Measurements from ENCODE around the gene FASTKD3.

GRCh38 chr5:7877851-7878250 lies 9.0 kb upstream of the FASTKD3 start:
- no peak for TF ChIP-seq NFIC (IDR thresholded peaks at IDR 0.05; ENCODE audit: low read depth, low read length)
- TF ChIP-seq CTCF (IDR thresholded peaks at IDR 0.05 in 2 of 3, conservative IDR thresholded peaks at IDR 0.05 in 1 of 3; ENCODE audit: control insufficient read depth in 2 of 3, extremely low read depth in 1 of 3, insufficient read depth in 1 of 3, low read depth in 3 of 3, low read length in 3 of 3): no peak
- TF ChIP-seq MYC (IDR thresholded peaks at IDR 0.05; ENCODE audit: insufficient read depth, insufficient read length, insufficient replicate concordance, low read length, severe bottlenecking): no peak
- no peak for TF ChIP-seq BHLHE40 (IDR thresholded peaks at IDR 0.05; ENCODE audit: borderline replicate concordance in 1 of 2, low read depth in 2 of 2, low read length in 1 of 2)
- no peak for TF ChIP-seq USF2 (IDR thresholded peaks at IDR 0.05; ENCODE audit: borderline replicate concordance, low read depth, low read length)
- TF ChIP-seq RAD21 (IDR thresholded peaks at IDR 0.05; ENCODE audit: insufficient read depth, low read depth, low read length): no peak
- no peak for TF ChIP-seq EGR1 (IDR thresholded peaks at IDR 0.05; ENCODE audit: borderline replicate concordance in 1 of 2, low read depth in 2 of 2, low read length in 2 of 2)
- TF ChIP-seq, protein P1, sequence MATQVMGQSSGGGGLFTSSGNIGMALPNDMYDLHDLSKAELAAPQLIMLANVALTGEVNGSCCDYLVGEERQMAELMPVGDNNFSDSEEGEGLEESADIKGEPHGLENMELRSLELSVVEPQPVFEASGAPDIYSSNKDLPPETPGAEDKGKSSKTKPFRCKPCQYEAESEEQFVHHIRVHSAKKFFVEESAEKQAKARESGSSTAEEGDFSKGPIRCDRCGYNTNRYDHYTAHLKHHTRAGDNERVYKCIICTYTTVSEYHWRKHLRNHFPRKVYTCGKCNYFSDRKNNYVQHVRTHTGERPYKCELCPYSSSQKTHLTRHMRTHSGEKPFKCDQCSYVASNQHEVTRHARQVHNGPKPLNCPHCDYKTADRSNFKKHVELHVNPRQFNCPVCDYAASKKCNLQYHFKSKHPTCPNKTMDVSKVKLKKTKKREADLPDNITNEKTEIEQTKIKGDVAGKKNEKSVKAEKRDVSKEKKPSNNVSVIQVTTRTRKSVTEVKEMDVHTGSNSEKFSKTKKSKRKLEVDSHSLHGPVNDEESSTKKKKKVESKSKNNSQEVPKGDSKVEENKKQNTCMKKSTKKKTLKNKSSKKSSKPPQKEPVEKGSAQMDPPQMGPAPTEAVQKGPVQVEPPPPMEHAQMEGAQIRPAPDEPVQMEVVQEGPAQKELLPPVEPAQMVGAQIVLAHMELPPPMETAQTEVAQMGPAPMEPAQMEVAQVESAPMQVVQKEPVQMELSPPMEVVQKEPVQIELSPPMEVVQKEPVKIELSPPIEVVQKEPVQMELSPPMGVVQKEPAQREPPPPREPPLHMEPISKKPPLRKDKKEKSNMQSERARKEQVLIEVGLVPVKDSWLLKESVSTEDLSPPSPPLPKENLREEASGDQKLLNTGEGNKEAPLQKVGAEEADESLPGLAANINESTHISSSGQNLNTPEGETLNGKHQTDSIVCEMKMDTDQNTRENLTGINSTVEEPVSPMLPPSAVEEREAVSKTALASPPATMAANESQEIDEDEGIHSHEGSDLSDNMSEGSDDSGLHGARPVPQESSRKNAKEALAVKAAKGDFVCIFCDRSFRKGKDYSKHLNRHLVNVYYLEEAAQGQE (IDR thresholded peaks at IDR 0.05; ENCODE audit: low read depth, low read length): no peak
